Measurements from ENCODE around the gene TTLL8. TPM values are rescaled to one million over a fixed set of nuclear protein-coding genes. Genes with fewer than 3 reads are reported as not detected.
A peak's percentile ranks its signal among the peaks of the same experiment; 100 is the strongest.

The TTLL8 gene
- total RNA-seq, 1 experiment from 2014 or later: not detected

GRCh38 chr22:50102946-50103345 lies 44.8 kb upstream of the TTLL8 start (continued):
- TF ChIP-seq MAX (CRISPR knock-in tag; IDR thresholded peaks at IDR 0.05) (peak; percentile 63; the same call in 1 of the 2 replicates), E2F4 (CRISPR knock-in tag; IDR thresholded peaks at IDR 0.05; ENCODE audit: borderline replicate concordance, low read depth) (no peak), SP1 (CRISPR knock-in tag; conservative IDR thresholded peaks at IDR 0.05) (no peak), IRF1 (CRISPR knock-in tag; IDR thresholded peaks at IDR 0.05) (peak; percentile 22; the same call in 1 of the 2 replicates), CTCF (IDR thresholded peaks at IDR 0.05) (no peak), ZNF396 (CRISPR knock-in tag; IDR thresholded peaks at IDR 0.05; ENCODE audit: borderline replicate concordance) (no peak), ELF4 (CRISPR knock-in tag; IDR thresholded peaks at IDR 0.05; ENCODE audit: low read depth) (no peak), FOXP4 (CRISPR knock-in tag; IDR thresholded peaks at IDR 0.05) (0 out of 2 replicates have a peak, but pooled peaks have one; percentile 50), TCF7 (CRISPR knock-in tag; IDR thresholded peaks at IDR 0.05; ENCODE audit: low read depth) (no peak), GABPB1 (CRISPR knock-in tag; IDR thresholded peaks at IDR 0.05) (peak; percentile 61; the same call in 1 of the 2 replicates), PRDM15 (CRISPR knock-in tag; IDR thresholded peaks at IDR 0.05) (no peak), NR3C1 (CRISPR knock-in tag; conservative IDR thresholded peaks at IDR 0.05; ENCODE audit: low read depth) (no peak), RORB (CRISPR knock-in tag; IDR thresholded peaks at IDR 0.05) (no peak), FOXP1 (CRISPR knock-in tag; IDR thresholded peaks at IDR 0.05; ENCODE audit: borderline replicate concordance) (no peak), MYBL2 (CRISPR knock-in tag; IDR thresholded peaks at IDR 0.05) (no peak), ZNF232 (CRISPR knock-in tag; IDR thresholded peaks at IDR 0.05) (no peak)

- Mint-ChIP-seq H3K36me3 (no peaks in the 10 kb centered on the region), H3K4me1 (no peaks in the 10 kb centered on the region), H3K4me3 (no peak overlapping the region), H3K27ac (no peak overlapping the region), H3K27me3 (ENCODE audit: low read depth) (no peaks in the 10 kb centered on the region), H3K9me3 (no peaks in the 10 kb centered on the region)
- POLR2A ChIA-PET: no interaction called here
- CTCF ChIA-PET: interaction anchor here (1.3 kb wide), 1 partner anchor 72 kb away, joined by 3 read pairs; no protein-coding TSS in a partner anchor
- ATAC-seq (no peak), DNase-seq (ENCODE audit: low spot score) (no peak)
- TF ChIP-seq FOXK1 (CRISPR knock-in tag; IDR thresholded peaks at IDR 0.05) (no peak), MLX (CRISPR knock-in tag; IDR thresholded peaks at IDR 0.05) (no peak), PRRX2 (CRISPR knock-in tag; IDR thresholded peaks at IDR 0.05) (no peak), GTF2I (CRISPR knock-in tag; conservative IDR thresholded peaks at IDR 0.05) (no peak), ZNF138 (CRISPR knock-in tag; conservative IDR thresholded peaks at IDR 0.05) (no peak), ZNF423 (CRISPR knock-in tag; IDR thresholded peaks at IDR 0.05) (no peak), TEAD1 (CRISPR knock-in tag; IDR thresholded peaks at IDR 0.05) (no peak), USF1 (CRISPR knock-in tag; IDR thresholded peaks at IDR 0.05) (no peak), KAT7 (CRISPR knock-in tag; IDR thresholded peaks at IDR 0.05; ENCODE audit: borderline replicate concordance) (no peak)
Measured at GRCh38 chr22:50101870-50102565, 43.9 kb upstream of the TTLL8 start.

Measured in WTC11 (cell line).